Hepatocyte (in vitro differentiated cells): ENCODE measurements around the gene RRP12. TPM values are rescaled to one million over a fixed set of nuclear protein-coding genes. Genes with fewer than 3 reads are reported as not detected.

Source experiments
- DNase-seq: peaks from one replicate; pipeline ENCODE4 v3.0.0-alpha.2; 2016; ENCODE audit warnings: low spot score
- H2AFZ ChIP-seq: fragments of 200-600 bp; sonication (generic); 2 replicates; pipeline ENCODE4 v1.6.0; 2016; ENCODE audit warnings: antibody characterized with exemption, mild to moderate bottlenecking
- H3K27ac ChIP-seq: fragments of 200-600 bp; sonication (generic); 2 replicates; pipeline ENCODE4 v1.5.1; 2016; ENCODE audit warnings: mild to moderate bottlenecking
- H3K27me3 ChIP-seq: fragments of 200-600 bp; sonication (generic); 2 replicates; pipeline ENCODE4 v1.6.1; 2016
- H3K36me3 ChIP-seq: fragments of 200-600 bp; sonication (generic); replicated peaks from 2 replicates; pipeline ENCODE4 v1.5.1; 2016; ENCODE audit warnings: low read depth; ENCODE audit not compliant: insufficient read depth
- H3K4me1 ChIP-seq: fragments of 200-600 bp; sonication (generic); 2 replicates; pipeline ENCODE4 v1.5.1; 2016; ENCODE audit warnings: mild to moderate bottlenecking, moderate library complexity; ENCODE audit not compliant: insufficient read depth
- H3K4me2 ChIP-seq: fragments of 200-600 bp; sonication (generic); 2 replicates; pipeline ENCODE4 v1.6.0; 2016
- H3K4me3 ChIP-seq: fragments of 200-600 bp; sonication (generic); 2 replicates; pipeline ENCODE4 v1.5.1; 2016; ENCODE audit warnings: mild to moderate bottlenecking
- H3K79me2 ChIP-seq: fragments of 200-600 bp; sonication (generic); 2 replicates; pipeline ENCODE4 v1.6.0; 2017; ENCODE audit warnings: mild to moderate bottlenecking
- H3K9me2 ChIP-seq: fragments of 200-600 bp; sonication (generic); replicated peaks from 2 replicates; pipeline ENCODE4 v1.6.0; 2017; ENCODE audit warnings: mild to moderate bottlenecking; ENCODE audit not compliant: insufficient read depth
- H3K9me3 ChIP-seq: fragments of 200-600 bp; sonication (generic); 2 replicates; pipeline ENCODE4 v1.5.1; 2016; ENCODE audit warnings: low read depth, mild to moderate bottlenecking
- H4K20me1 ChIP-seq: fragments of 200-600 bp; sonication (generic); 2 replicates; pipeline ENCODE4 v1.6.0; 2016; ENCODE audit warnings: mild to moderate bottlenecking; ENCODE audit not compliant: insufficient read depth, poor library complexity, severe bottlenecking
- EZH2 ChIP-seq: fragments of 200-600 bp; sonication (generic); IDR thresholded peaks from 2 replicates; pipeline ENCODE4 v1.6.1; 2016; ENCODE audit warnings: antibody characterized with exemption, mild to moderate bottlenecking, borderline replicate concordance
- EZH2phosphoT487 ChIP-seq: fragments of 200-600 bp; sonication (generic); IDR thresholded peaks from one replicate; pipeline ENCODE4 v1.6.1; 2018; ENCODE audit warnings: antibody characterized with exemption, mild to moderate bottlenecking, low read depth, moderate library complexity; ENCODE audit not compliant: unreplicated experiment, severe bottlenecking
- WGBS: methylation state at CpG from one replicate; pipeline ENCODE4 v1.1.6; 2016; ENCODE audit warnings: low lambda C conversion rate; ENCODE audit errors: missing lambda C conversion rate; 5-methylcytosine and 5-hydroxymethylcytosine counted together
- polyA plus RNA-seq: library from polyadenylated mRNA; unstranded; fragments of >200 nt; fragmentation: Nextera tagmentation; extraction: Ambion mirVana; gene quantifications from 2 replicates; pipeline ENCODE4 v1.2.1, GENCODE V29; 2016
- total RNA-seq: library from RNA; depleted of rRNA; stranded (reverse); fragments of >200 nt; gene quantifications from 2 replicates; pipeline ENCODE4 v1.2.3, GENCODE V29; 2014
- TF ChIP-seq, protein P1 (sequence below): fragments of 200-600 bp; sonication (generic); IDR thresholded peaks from 2 replicates; pipeline ENCODE4 v1.5.1; 2016; ENCODE audit warnings: antibody characterized with exemption, mild to moderate bottlenecking; ENCODE audit not compliant: poor library complexity

Gene RRP12
- total and polyA plus RNA-seq, 2 experiments from 2014 or later = 10.6 to 20.6 TPM

DNA sequence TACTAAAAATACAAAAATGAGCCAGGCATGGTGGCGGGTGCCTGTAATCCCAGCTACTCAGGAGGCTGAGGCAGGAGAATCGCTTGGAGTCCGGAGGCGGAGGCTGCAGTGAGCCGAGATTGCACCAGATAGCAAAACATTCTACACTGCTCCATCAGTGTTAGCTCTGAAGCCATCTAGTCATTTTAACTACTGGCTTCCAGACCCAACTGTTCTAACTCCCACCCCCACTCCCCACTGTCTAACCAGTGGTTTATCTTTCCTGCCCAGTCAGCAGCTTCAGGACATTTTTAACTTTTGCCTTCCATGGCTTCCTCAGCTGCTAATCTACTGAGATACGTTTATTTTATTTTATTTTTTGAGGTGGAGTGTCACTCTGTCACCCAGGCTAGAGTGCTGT lies 88.2 kb downstream of the RRP12 start:
- H3K4me1 ChIP-seq = peaks cover 4% of the 10 kb centered on the region
- H2AFZ ChIP-seq = no peak overlapping the region
- no peaks in the 10 kb centered on the region for H4K20me1 ChIP-seq
- H3K36me3 ChIP-seq = no peaks in the 10 kb centered on the region
- H3K4me3 ChIP-seq = no peak overlapping the region
- no peaks in the 10 kb centered on the region for H3K79me2 ChIP-seq
- no peak overlapping the region for H3K4me2 ChIP-seq
- no peaks in the 10 kb centered on the region for H3K27me3 ChIP-seq
- DNase-seq = no peak
- TF ChIP-seq, protein P1, sequence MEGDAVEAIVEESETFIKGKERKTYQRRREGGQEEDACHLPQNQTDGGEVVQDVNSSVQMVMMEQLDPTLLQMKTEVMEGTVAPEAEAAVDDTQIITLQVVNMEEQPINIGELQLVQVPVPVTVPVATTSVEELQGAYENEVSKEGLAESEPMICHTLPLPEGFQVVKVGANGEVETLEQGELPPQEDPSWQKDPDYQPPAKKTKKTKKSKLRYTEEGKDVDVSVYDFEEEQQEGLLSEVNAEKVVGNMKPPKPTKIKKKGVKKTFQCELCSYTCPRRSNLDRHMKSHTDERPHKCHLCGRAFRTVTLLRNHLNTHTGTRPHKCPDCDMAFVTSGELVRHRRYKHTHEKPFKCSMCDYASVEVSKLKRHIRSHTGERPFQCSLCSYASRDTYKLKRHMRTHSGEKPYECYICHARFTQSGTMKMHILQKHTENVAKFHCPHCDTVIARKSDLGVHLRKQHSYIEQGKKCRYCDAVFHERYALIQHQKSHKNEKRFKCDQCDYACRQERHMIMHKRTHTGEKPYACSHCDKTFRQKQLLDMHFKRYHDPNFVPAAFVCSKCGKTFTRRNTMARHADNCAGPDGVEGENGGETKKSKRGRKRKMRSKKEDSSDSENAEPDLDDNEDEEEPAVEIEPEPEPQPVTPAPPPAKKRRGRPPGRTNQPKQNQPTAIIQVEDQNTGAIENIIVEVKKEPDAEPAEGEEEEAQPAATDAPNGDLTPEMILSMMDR = no peak
- no peak for TF ChIP-seq EZH2phosphoT487
- TF ChIP-seq EZH2 = no peak
- no peak overlapping the region for H3K27ac ChIP-seq
- no peaks in the 10 kb centered on the region for H3K9me2 ChIP-seq
- no peaks in the 10 kb centered on the region for H3K9me3 ChIP-seq
- WGBS = 93% methylated on average over 6 of the region's 6 CpGs

DNA sequence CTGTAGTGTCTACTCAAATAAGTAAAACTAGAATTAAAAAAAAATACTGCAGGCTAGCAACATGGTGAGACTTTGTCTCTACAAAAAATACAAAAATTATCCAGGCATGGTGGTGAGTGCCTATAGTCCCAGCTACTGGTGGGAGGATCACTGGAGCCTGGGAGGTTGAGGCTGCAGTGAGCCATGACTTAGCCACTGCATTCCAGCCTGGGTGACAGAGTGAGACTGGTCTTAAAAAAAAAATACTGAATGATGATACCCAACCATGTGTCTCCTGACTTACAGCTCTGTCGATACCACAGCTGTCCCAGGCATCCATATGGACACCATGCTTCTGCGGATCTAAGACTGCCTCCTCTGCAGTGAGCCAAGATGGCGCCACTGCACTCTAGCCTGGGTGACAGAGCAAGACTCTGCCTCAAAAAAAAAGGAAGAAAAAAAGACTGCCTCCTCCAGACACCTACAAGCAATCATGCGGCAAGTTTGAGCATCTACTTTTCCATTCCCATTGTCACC lies 90.0 kb downstream of the RRP12 start:
- peaks cover 4% of the 10 kb centered on the region for H3K4me1 ChIP-seq
- no peaks in the 10 kb centered on the region for H3K36me3 ChIP-seq
- no peaks in the 10 kb centered on the region for H3K27me3 ChIP-seq
- no peaks in the 10 kb centered on the region for H4K20me1 ChIP-seq
- TF ChIP-seq EZH2phosphoT487 (no peak), EZH2 (no peak)
- TF ChIP-seq, protein P1 = no peak
- no peak overlapping the region for H3K4me2 ChIP-seq
- no peak overlapping the region for H3K27ac ChIP-seq
- no peaks in the 10 kb centered on the region for H3K79me2 ChIP-seq
- no peaks in the 10 kb centered on the region for H3K9me3 ChIP-seq
- no peaks in the 10 kb centered on the region for H3K9me2 ChIP-seq
- H3K4me3 ChIP-seq = no peak overlapping the region
- DNase-seq = no peak
- H2AFZ ChIP-seq = no peak overlapping the region
- WGBS = 93% methylated on average over 4 of the region's 4 CpGs

DNA sequence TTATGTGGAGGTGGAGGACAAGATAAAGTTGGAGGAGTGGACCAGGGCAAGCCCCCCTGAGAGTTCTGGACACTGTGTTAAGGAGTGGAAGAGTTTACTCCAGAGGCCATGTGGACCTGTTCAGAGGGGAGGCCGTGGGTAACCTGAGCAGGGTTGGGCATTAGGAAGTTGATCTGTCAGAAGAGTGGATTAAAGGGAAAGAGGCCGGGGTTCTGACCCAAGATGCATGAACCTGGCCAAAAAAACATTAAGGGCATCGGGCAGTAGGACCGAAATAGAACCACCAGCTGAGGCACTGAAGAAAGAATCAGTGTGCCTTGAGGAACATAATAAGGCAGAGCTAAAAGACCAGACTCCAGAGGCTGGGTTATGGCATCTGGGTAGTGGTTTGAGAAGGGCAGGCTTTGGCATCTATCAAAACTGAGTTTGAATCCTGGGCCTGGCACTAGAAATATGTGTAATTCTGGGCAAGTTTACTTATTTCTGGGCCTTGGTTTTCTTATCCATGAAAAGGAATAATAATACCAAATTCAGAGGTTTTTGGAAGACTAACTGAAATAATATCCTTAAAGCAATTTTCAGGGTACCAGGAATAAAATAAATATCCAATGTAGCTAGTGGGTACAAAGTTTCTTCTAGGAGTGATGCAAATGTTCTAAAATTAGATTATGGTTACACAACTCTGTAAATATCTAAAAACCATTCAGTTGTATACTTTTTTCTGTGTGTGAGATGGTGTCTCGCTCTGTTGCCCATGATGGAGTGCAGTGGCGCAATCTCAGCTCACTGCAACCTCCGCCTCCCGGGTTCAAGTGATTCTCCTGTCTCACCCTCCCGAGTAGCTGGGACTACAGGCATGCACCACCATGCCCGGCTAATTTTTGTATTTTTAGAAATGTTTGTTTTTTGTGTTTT lies 93.0 kb downstream of the RRP12 start:
- Histone ChIP-seq H3K36me3 (no peaks in the 10 kb centered on the region), H3K9me3 (no peaks in the 10 kb centered on the region), H2AFZ (no peak overlapping the region), H3K79me2 (no peaks in the 10 kb centered on the region), H3K27me3 (no peaks in the 10 kb centered on the region), H4K20me1 (no peaks in the 10 kb centered on the region), H3K4me1 (peaks cover 4% of the 10 kb centered on the region), H3K9me2 (no peaks in the 10 kb centered on the region), H3K4me2 (no peak overlapping the region), H3K27ac (no peak overlapping the region), H3K4me3 (no peak overlapping the region)
- DNase-seq = no peak
- TF ChIP-seq EZH2phosphoT487 (no peak), EZH2 (no peak)
- TF ChIP-seq, protein P1 = no peak
- WGBS = 76% methylated on average over 10 of the region's 10 CpGs
